Bronchial epithelial cell (primary cell): ENCODE data around the gene SF3B2. TPM values are rescaled to one million over a fixed set of nuclear protein-coding genes. Genes with fewer than 3 reads are reported as not detected.

Source experiments
- DNase-seq: peaks from one replicate; pipeline ENCODE4 v3.0.0-alpha.2; 2010; ENCODE audit warnings: low read depth
- FAIRE-seq: peaks from 2 replicates; lab custom pipeline; 2011; peaks lifted over from hg19 to GRCh38; lab: Jason Lieb, UNC
- H3K27me3 ChIP-seq: 2 replicates; pipeline ENCODE4 v1.5.1; 2011; ENCODE audit warnings: low read length; ENCODE audit not compliant: control insufficient read depth, insufficient read depth
- H3K36me3 ChIP-seq: 2 replicates; pipeline ENCODE4 v1.5.1; 2011; ENCODE audit warnings: low read length; ENCODE audit not compliant: control insufficient read depth, insufficient read depth
- H3K4me3 ChIP-seq: 2 replicates; pipeline ENCODE4 v1.5.1; 2011; ENCODE audit warnings: mild to moderate bottlenecking, low read depth, low read length, control low read depth
- total RNA-seq: library from RNA; depleted of rRNA; stranded (reverse); fragments of >200 nt; gene quantifications from 2 replicates; pipeline ENCODE4 v1.2.1, GENCODE V29; 2014
- TF ChIP-seq, protein P1 (sequence below): IDR thresholded peaks from 2 replicates; pipeline ENCODE4 v1.5.1; 2011; ENCODE audit warnings: mild to moderate bottlenecking, moderate library complexity, low read length, control low read depth, inconsistent platforms; ENCODE audit not compliant: insufficient read depth, severe bottlenecking

Gene SF3B2
- total RNA-seq, 1 donor from 2014 or later = 88.2 TPM

DNA sequence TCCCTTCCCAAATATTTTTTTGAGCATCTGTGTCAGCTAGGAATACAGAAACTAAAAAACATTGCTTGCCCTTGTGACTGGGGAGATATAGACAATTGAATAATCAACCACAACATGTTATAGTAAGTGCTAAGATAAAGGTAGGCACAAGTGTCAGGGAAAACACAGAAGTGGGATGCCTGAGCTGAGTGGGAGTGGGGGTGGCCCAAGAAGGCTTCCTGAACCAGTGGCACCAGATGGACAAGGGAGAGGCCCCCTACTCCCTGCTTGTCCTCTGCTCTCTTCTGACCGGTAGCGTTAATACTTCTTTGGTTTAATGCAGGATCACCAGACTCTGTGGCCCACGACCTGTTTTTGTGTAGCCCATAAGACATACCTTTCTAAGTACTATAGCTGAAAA is 66.7 kb downstream of the SF3B2 start:
- TF ChIP-seq, protein P1, sequence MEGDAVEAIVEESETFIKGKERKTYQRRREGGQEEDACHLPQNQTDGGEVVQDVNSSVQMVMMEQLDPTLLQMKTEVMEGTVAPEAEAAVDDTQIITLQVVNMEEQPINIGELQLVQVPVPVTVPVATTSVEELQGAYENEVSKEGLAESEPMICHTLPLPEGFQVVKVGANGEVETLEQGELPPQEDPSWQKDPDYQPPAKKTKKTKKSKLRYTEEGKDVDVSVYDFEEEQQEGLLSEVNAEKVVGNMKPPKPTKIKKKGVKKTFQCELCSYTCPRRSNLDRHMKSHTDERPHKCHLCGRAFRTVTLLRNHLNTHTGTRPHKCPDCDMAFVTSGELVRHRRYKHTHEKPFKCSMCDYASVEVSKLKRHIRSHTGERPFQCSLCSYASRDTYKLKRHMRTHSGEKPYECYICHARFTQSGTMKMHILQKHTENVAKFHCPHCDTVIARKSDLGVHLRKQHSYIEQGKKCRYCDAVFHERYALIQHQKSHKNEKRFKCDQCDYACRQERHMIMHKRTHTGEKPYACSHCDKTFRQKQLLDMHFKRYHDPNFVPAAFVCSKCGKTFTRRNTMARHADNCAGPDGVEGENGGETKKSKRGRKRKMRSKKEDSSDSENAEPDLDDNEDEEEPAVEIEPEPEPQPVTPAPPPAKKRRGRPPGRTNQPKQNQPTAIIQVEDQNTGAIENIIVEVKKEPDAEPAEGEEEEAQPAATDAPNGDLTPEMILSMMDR = no peak
- no peak for FAIRE-seq
- DNase-seq = no peak
- H3K27me3 ChIP-seq = no peaks in the 10 kb centered on the region
- no peak overlapping the region for H3K4me3 ChIP-seq
- no peaks in the 10 kb centered on the region for H3K36me3 ChIP-seq

Other genes with a start within 250 kb of the SF3B2 start
- under 0.01 TPM in 1 of 2 replicates, not detected in the other for gene SNX32, start 218.4 kb upstream of the SF3B2 start, total RNA-seq
- 764 and 971 TPM in 2 replicates for gene CFL1, start 194.2 kb upstream of the SF3B2 start, total RNA-seq
- gene MUS81, start 191.9 kb upstream of the SF3B2 start, total RNA-seq = 58.4 and 63.8 TPM in 2 replicates
- 2.9 and 5.6 TPM in 2 replicates for gene EFEMP2, start 179.6 kb upstream of the SF3B2 start, total RNA-seq
- not detected in 2 replicates for gene CTSW, start 172.5 kb upstream of the SF3B2 start, total RNA-seq
- gene FIBP, start 163.9 kb upstream of the SF3B2 start, total RNA-seq = 103 and 157 TPM in 2 replicates
- 19.6 and 29.7 TPM in 2 replicates for gene CCDC85B, start 161.7 kb upstream of the SF3B2 start, total RNA-seq
- 2.6 and 3.1 TPM in 2 replicates for gene FOSL1, start 152.0 kb upstream of the SF3B2 start, total RNA-seq
- gene C11orf68, start 133.3 kb upstream of the SF3B2 start, total RNA-seq = 8.4 and 12.9 TPM in 2 replicates
- 176 and 429 TPM in 2 replicates for gene DRAP1, start 132.9 kb upstream of the SF3B2 start, total RNA-seq
- under 0.01 TPM in 1 of 2 replicates, not detected in the other for gene TSGA10IP, start 106.9 kb upstream of the SF3B2 start, total RNA-seq
- gene SART1, start 90.6 kb upstream of the SF3B2 start, total RNA-seq = 32.4 and 51.7 TPM in 2 replicates
- gene EIF1AD, start 50.2 kb upstream of the SF3B2 start, total RNA-seq = 39.7 and 44.5 TPM in 2 replicates
- 8.4 and 14.0 TPM in 2 replicates for gene BANF1, start 49.9 kb upstream of the SF3B2 start, total RNA-seq
- 3.9 and 4.4 TPM in 2 replicates for gene CST6, start 40.4 kb upstream of the SF3B2 start, total RNA-seq
- 0.26 TPM in 1 of 2 replicates, not detected in the other for gene CATSPER1, start 25.9 kb upstream of the SF3B2 start, total RNA-seq
- gene GAL3ST3, start 3.2 kb upstream of the SF3B2 start, total RNA-seq = not detected in 2 replicates
- gene PACS1, start 17.9 kb downstream of the SF3B2 start, total RNA-seq = 6.8 and 7.0 TPM in 2 replicates
- 25.8 and 32.5 TPM in 2 replicates for gene KLC2, start 205.3 kb downstream of the SF3B2 start, total RNA-seq
- gene RAB1B, start 216.3 kb downstream of the SF3B2 start, total RNA-seq = 54.5 and 68.0 TPM in 2 replicates
- gene CNIH2, start 225.8 kb downstream of the SF3B2 start, total RNA-seq = not detected in 2 replicates
- gene YIF1A, start 236.8 kb downstream of the SF3B2 start, total RNA-seq = 231 and 294 TPM in 2 replicates
- gene TMEM151A, start 239.5 kb downstream of the SF3B2 start, total RNA-seq = not detected in 2 replicates